SK-N-SH (cell line): ENCODE data around the gene TMEM169.

Experiments
- POLR2AphosphoS5 ChIP-seq: IDR thresholded peaks from 2 replicates; pipeline ENCODE4 v1.6.1; 2012; ENCODE audit warnings: low read depth, low read length
- RAD21 ChIP-seq: IDR thresholded peaks from 2 replicates; pipeline ENCODE4 v1.6.1; 2012; ENCODE audit warnings: mild to moderate bottlenecking, low read length
- RFX5 ChIP-seq: IDR thresholded peaks from 2 replicates; pipeline ENCODE4 v1.6.1; 2012; ENCODE audit warnings: mild to moderate bottlenecking, improper control_type of control experiment, low read length
- SMC3 ChIP-seq: IDR thresholded peaks from 2 replicates; pipeline ENCODE4 v1.6.1; 2012; ENCODE audit warnings: low read depth, low read length, improper control_type of control experiment
- TF ChIP-seq, protein P1 (sequence below): fragments of 200-600 bp; sonication (generic); IDR thresholded peaks from 2 replicates; pipeline ENCODE4 v1.6.1; 2017; ENCODE audit warnings: antibody characterized with exemption, mild to moderate bottlenecking, moderate library complexity

DNA sequence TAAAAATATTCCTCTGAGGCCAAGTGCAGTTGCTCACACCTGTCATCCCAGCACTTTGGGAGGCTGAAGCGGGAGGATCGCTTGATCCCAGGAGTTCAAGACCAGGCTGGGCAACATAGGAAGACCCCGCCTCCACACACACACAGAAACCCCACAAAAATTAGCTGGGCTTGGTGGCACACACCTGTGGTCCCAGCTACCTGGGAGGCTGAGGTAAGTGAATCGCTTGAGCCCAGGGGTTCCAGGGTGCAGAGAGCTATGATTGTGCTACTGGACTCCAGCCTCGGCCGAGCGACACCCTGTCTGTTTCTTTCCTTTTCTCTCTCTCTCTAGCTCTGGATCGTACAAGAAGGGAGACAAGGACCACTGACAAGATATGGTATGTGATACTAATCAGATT is 25.6 kb downstream of the TMEM169 start:
- TF ChIP-seq, protein P1, sequence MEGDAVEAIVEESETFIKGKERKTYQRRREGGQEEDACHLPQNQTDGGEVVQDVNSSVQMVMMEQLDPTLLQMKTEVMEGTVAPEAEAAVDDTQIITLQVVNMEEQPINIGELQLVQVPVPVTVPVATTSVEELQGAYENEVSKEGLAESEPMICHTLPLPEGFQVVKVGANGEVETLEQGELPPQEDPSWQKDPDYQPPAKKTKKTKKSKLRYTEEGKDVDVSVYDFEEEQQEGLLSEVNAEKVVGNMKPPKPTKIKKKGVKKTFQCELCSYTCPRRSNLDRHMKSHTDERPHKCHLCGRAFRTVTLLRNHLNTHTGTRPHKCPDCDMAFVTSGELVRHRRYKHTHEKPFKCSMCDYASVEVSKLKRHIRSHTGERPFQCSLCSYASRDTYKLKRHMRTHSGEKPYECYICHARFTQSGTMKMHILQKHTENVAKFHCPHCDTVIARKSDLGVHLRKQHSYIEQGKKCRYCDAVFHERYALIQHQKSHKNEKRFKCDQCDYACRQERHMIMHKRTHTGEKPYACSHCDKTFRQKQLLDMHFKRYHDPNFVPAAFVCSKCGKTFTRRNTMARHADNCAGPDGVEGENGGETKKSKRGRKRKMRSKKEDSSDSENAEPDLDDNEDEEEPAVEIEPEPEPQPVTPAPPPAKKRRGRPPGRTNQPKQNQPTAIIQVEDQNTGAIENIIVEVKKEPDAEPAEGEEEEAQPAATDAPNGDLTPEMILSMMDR, result no peak
- no peak for TF ChIP-seq RFX5
- TF ChIP-seq POLR2AphosphoS5, result no peak
- no peak for TF ChIP-seq RAD21
- no peak for TF ChIP-seq SMC3
